Neuronal stem cell (in vitro differentiated cells): ENCODE results near the gene EFS.
A peak's percentile ranks its signal among the peaks of the same experiment; 100 is the strongest.

Source experiments
- DNase-seq: peaks from one replicate; pipeline ENCODE4 v3.0.0-alpha.2; 2013; ENCODE audit warnings: low spot score
- H2AFZ ChIP-seq: one replicate; pipeline ENCODE4 v1.6.1; 2013; ENCODE audit warnings: mild to moderate bottlenecking, low read length, inconsistent platforms
- H2AK5ac ChIP-seq: 2 replicates; pipeline ENCODE4 v1.6.1; 2013; ENCODE audit warnings: low read depth, mild to moderate bottlenecking, inconsistent platforms, low read length, moderate library complexity, mixed read lengths
- H2BK120ac ChIP-seq: 2 replicates; pipeline ENCODE4 v1.6.1; 2013; ENCODE audit warnings: low read depth, mild to moderate bottlenecking, inconsistent platforms, low read length, moderate library complexity, mixed read lengths
- H2BK12ac ChIP-seq: one replicate; pipeline ENCODE4 v1.6.1; 2013; ENCODE audit warnings: low read length, inconsistent platforms
- H2BK15ac ChIP-seq: 2 replicates; pipeline ENCODE4 v1.6.1; 2013; ENCODE audit warnings: mild to moderate bottlenecking, low read length, inconsistent platforms, mixed read lengths
- H2BK5ac ChIP-seq: one replicate; pipeline ENCODE4 v1.6.1; 2013; ENCODE audit warnings: inconsistent platforms, mild to moderate bottlenecking, low read length, moderate library complexity
- H3K14ac ChIP-seq: one replicate; pipeline ENCODE4 v1.6.1; 2013; ENCODE audit warnings: low read length, inconsistent platforms
- H3K18ac ChIP-seq: 2 replicates; pipeline ENCODE4 v1.6.1; 2013; ENCODE audit warnings: low read length, inconsistent platforms
- H3K23ac ChIP-seq: 2 replicates; pipeline ENCODE4 v1.6.1; 2013; ENCODE audit warnings: low read depth, mild to moderate bottlenecking, mixed read lengths, low read length, inconsistent platforms; ENCODE audit not compliant: poor library complexity
- H3K27ac ChIP-seq: replicated peaks from 3 replicates; pipeline ENCODE4 v1.5.1; 2013; ENCODE audit warnings: low read length, inconsistent platforms
- H3K27me3 ChIP-seq, 3 experiments: 2 replicates each; pipeline ENCODE4 v1.6.1; 2013; ENCODE audit warnings: low read length in 3 of 3, mild to moderate bottlenecking in 2 of 3, inconsistent platforms in 1 of 3, low read depth in 1 of 3, mixed read lengths in 1 of 3, moderate library complexity in 1 of 3; ENCODE audit not compliant: control insufficient read depth in 3 of 3, insufficient read depth in 3 of 3
- H3K36me3 ChIP-seq, 2 donors: replicated peaks in 1 of 2; 2 replicates each; pipeline ENCODE4 v1.6.1; 2013; ENCODE audit warnings: low read length in 2 of 2; ENCODE audit not compliant: control insufficient read depth in 2 of 2, insufficient read depth in 2 of 2
- H3K4ac ChIP-seq: 2 replicates; pipeline ENCODE4 v1.6.1; 2013; ENCODE audit warnings: inconsistent platforms, mild to moderate bottlenecking, low read length, moderate library complexity
- H3K4me1 ChIP-seq, 2 donors: 1 replicate in 1 of 2; 2 replicates in 1 of 2; pipeline ENCODE4 v1.6.1; 2013; ENCODE audit warnings: low read length in 2 of 2, low read depth in 1 of 2; ENCODE audit not compliant: control insufficient read depth in 2 of 2, insufficient read depth in 1 of 2
- H3K4me2 ChIP-seq: one replicate; pipeline ENCODE4 v1.6.1; 2013; ENCODE audit warnings: mild to moderate bottlenecking, low read length, inconsistent platforms; ENCODE audit not compliant: insufficient read depth, poor library complexity, severe bottlenecking
- H3K4me3 ChIP-seq, 2 donors: 2 replicates each; pipeline ENCODE4 v1.5.1; 2013; ENCODE audit warnings: low read length in 2 of 2, mild to moderate bottlenecking in 2 of 2, inconsistent platforms in 1 of 2, moderate library complexity in 1 of 2
- H3K79me1 ChIP-seq: one replicate; pipeline ENCODE4 v1.6.1; 2013; ENCODE audit warnings: low read depth, mild to moderate bottlenecking, inconsistent platforms, low read length, moderate library complexity
- H3K9ac ChIP-seq: one replicate; pipeline ENCODE4 v1.6.1; 2013; ENCODE audit warnings: mild to moderate bottlenecking, low read depth, low read length, inconsistent platforms; ENCODE audit not compliant: poor library complexity
- H3K9me3 ChIP-seq, 2 donors: replicated peaks in 1 of 2; 2 replicates each; pipeline versions ENCODE3 to v1.6.1; 2013; ENCODE audit warnings: low read length in 2 of 2, mild to moderate bottlenecking in 2 of 2, inconsistent platforms in 1 of 2, low read depth in 1 of 2, mixed read lengths in 1 of 2, moderate library complexity in 1 of 2; ENCODE audit not compliant: control insufficient read depth in 2 of 2, insufficient read depth in 1 of 2
- H4K8ac ChIP-seq: one replicate; pipeline ENCODE4 v1.6.1; 2013; ENCODE audit warnings: low read depth, mild to moderate bottlenecking, inconsistent platforms, low read length, moderate library complexity
- H4K91ac ChIP-seq: one replicate; pipeline ENCODE4 v1.6.1; 2013; ENCODE audit warnings: low read length, low read depth, mild to moderate bottlenecking, inconsistent platforms; ENCODE audit not compliant: poor library complexity
- WGBS, 2 donors: extraction: QIAGEN DNeasy Blood & Tissue Kit; methylation state at CpG; one replicate each; pipeline ENCODE4 v1.1.7; 2013; ENCODE audit warnings: missing lambda C conversion rate in 2 of 2, mixed read lengths in 1 of 2; ENCODE audit not compliant: insufficient read length in 2 of 2, insufficient replicate concordance in 1 of 2; ENCODE audit errors: extremely low coverage in 2 of 2; 5-methylcytosine and 5-hydroxymethylcytosine counted together

Gene EFS

GRCh38 chr14:23407516-23408306, 42.7 kb upstream of the EFS start, which contains the start of gene MYH6:
MYH6 (minus strand) TSS chr14:23408273; CDS start chr14:23407223, 1,050 bp downstream.
- H3K36me3 ChIP-seq = no peaks in the 10 kb centered on the region
- no peaks in the 10 kb centered on the region for H3K9me3 ChIP-seq
- peak within 1 kb of the TSS; percentile 14 for H3K23ac ChIP-seq

GRCh38 chr14:23406725-23407355, 41.9 kb upstream of the EFS start:
- Histone ChIP-seq H3K79me1 (peaks cover 2% of the 10 kb centered on the region), H3K14ac (no peak overlapping the region), H3K27me3 (peaks cover 0 to 76% (median 0%) of the 10 kb centered on the region in 3 experiments), H2BK5ac (no peak overlapping the region), H2BK15ac (no peak overlapping the region), H3K9me3 (no peaks in the 10 kb centered on the region), H2AK5ac (peak overlapping the region; percentile 31), H3K4me2 (no peak overlapping the region), H3K27ac (no peak overlapping the region), H4K91ac (no peak overlapping the region), H3K23ac (no peak overlapping the region), H2BK12ac (no peak overlapping the region), H3K18ac (no peak overlapping the region), H3K4me3 (no peak overlapping the region), H3K4ac (no peak overlapping the region), H2AFZ (no peak overlapping the region), H3K9ac (no peak overlapping the region), H3K4me1 (peaks cover 5% of the 10 kb centered on the region in 2 donors), H2BK120ac (no peak overlapping the region), H3K36me3 (no peaks in the 10 kb centered on the region), H4K8ac (no peak overlapping the region)
- DNase-seq = no peak
- WGBS, 2 donors = no CpG with 5 or more reads among the region's 15 CpGs

More at GRCh38 chr14:23407516-23408306, 42.7 kb upstream of the EFS start, which contains the start of gene MYH6:
- Histone ChIP-seq H3K4me2 (no peak within 1 kb of the TSS), H3K9ac (peak within 1 kb of the TSS; percentile 45), H3K4ac (no peak within 1 kb of the TSS), H3K27me3 (peaks cover 0 to 73% (median 0%) of the 10 kb centered on the region in 3 experiments), H3K79me1 (peaks cover 2% of the 10 kb centered on the region), H2BK15ac (no peak within 1 kb of the TSS), H4K91ac (no peak within 1 kb of the TSS), H2BK120ac (no peak within 1 kb of the TSS), H2BK5ac (no peak within 1 kb of the TSS), H2BK12ac (no peak within 1 kb of the TSS), H4K8ac (no peak within 1 kb of the TSS), H3K14ac (no peak within 1 kb of the TSS), H3K4me3 (no peak within 1 kb of the TSS), H3K27ac (no peak within 1 kb of the TSS), H2AFZ (no peak within 1 kb of the TSS), H2AK5ac (peak within 1 kb of the TSS; percentile 30), H3K18ac (peak within 1 kb of the TSS; percentile 60), H3K4me1 (peaks cover 5% of the 10 kb centered on the region in 2 donors)
- no CpG with 5 or more reads among the region's 15 CpGs for WGBS, 2 donors
- no peak for DNase-seq

- Histone ChIP-seq H3K4me1 (peaks cover under 1 to 5% of the 10 kb centered on the region in 2 donors), H3K9ac (no peak overlapping the region), H3K23ac (no peak overlapping the region), H2AFZ (no peak overlapping the region), H3K27me3 (peaks cover 0 to 72% (median 0%) of the 10 kb centered on the region in 3 experiments), H3K14ac (no peak overlapping the region), H3K79me1 (peaks cover 2% of the 10 kb centered on the region), H3K4me2 (no peak overlapping the region), H3K4ac (no peak overlapping the region), H3K4me3 (no peak overlapping the region), H2BK5ac (no peak overlapping the region), H2BK120ac (no peak overlapping the region), H2BK12ac (no peak overlapping the region), H2BK15ac (no peak overlapping the region), H3K27ac (no peak overlapping the region), H4K8ac (no peak overlapping the region), H3K9me3 (no peaks in the 10 kb centered on the region), H3K36me3 (no peaks in the 10 kb centered on the region), H2AK5ac (peak overlapping the region; percentile 74), H4K91ac (no peak overlapping the region), H3K18ac (peak overlapping the region; percentile 11)
- no CpG with 5 or more reads among the region's 4 CpGs for WGBS, 2 donors
- DNase-seq = no peak
These were observed 41.3 kb upstream of the EFS start for GRCh38 chr14:23406244-23406643.

- DNase-seq = no peak
- peak overlapping the region; percentile 34 for H3K23ac ChIP-seq
- peaks cover 0 to 5% of the 10 kb centered on the region in 2 donors for H3K4me1 ChIP-seq
- H2BK5ac ChIP-seq = no peak overlapping the region
- H3K27ac ChIP-seq = no peak overlapping the region
- no peak overlapping the region for H3K9ac ChIP-seq
- H3K36me3 ChIP-seq = no peaks in the 10 kb centered on the region
- peak overlapping the region; percentile 5 for H2BK120ac ChIP-seq
- no peak overlapping the region for H4K91ac ChIP-seq
- H2AK5ac ChIP-seq = peak overlapping the region; percentile 74
- no CpG with 5 or more reads among the region's 13 CpGs for WGBS, 2 donors
- no peak overlapping the region for H2AFZ ChIP-seq
- H3K4me2 ChIP-seq = no peak overlapping the region
- no peak overlapping the region for H3K4me3 ChIP-seq
- no peaks in the 10 kb centered on the region for H3K9me3 ChIP-seq
- H4K8ac ChIP-seq = no peak overlapping the region
- H2BK12ac ChIP-seq = no peak overlapping the region
- peaks cover 2% of the 10 kb centered on the region for H3K79me1 ChIP-seq
- peak overlapping the region; percentile 36 for H3K18ac ChIP-seq
- peak overlapping the region; percentile 91 for H2BK15ac ChIP-seq
- no peak overlapping the region for H3K14ac ChIP-seq
- peaks cover 0 to 71% (median 0%) of the 10 kb centered on the region in 3 experiments for H3K27me3 ChIP-seq
- no peak overlapping the region for H3K4ac ChIP-seq
These were observed 40.6 kb upstream of the EFS start for GRCh38 chr14:23405516-23406025.
